NCI-H1105 (cell line): Measurements from ENCODE around the gene GPR34.
"Not testable (repeated sequence)": the region's sequence is repeated elsewhere in the genome, so short reads cannot be mapped to it uniquely, and the experiment has no call there.

ENCODE experiments used
- DNase-seq: peaks from one replicate; lab custom pipeline; 2025; lab: John Stamatoyannopoulos, UW

GPR34 gene

GRCh38 chrX:41688835-41689234, at the start of gene GPR34:
TSS of gene GPR34 (plus strand) at chrX:41688973. CDS start at chrX:41695634, 6,661 bp downstream.
- DNase-seq = no peak

GRCh38 chrX:41646201-41646600, 42.6 kb upstream of the GPR34 start:
- not testable (repeated sequence) for DNase-seq

GRCh38 chrX:41653125-41653524, 35.6 kb upstream of the GPR34 start:
- no peak for DNase-seq

GRCh38 chrX:41655101-41655500, 33.7 kb upstream of the GPR34 start:
- DNase-seq = no peak

GRCh38 chrX:41655631-41656030, 33.1 kb upstream of the GPR34 start:
- DNase-seq = no peak

GRCh38 chrX:41661366-41662095, 27.2 kb upstream of the GPR34 start:
- DNase-seq = no peak

- DNase-seq = no peak
These were observed 24.3 kb upstream of the GPR34 start for GRCh38 chrX:41664375-41664901.

GRCh38 chrX:41664908-41665307, 23.9 kb upstream of the GPR34 start:
- DNase-seq = no peak

- no peak for DNase-seq
These were observed 23.1 kb upstream of the GPR34 start for GRCh38 chrX:41665686-41666085.

- DNase-seq = no peak
These were observed 22.5 kb upstream of the GPR34 start for GRCh38 chrX:41666251-41666650.

GRCh38 chrX:41667631-41668030, 21.1 kb upstream of the GPR34 start:
- no peak for DNase-seq

- no peak for DNase-seq
These were observed 18.7 kb upstream of the GPR34 start for GRCh38 chrX:41670112-41670511.

- DNase-seq = no peak
These were observed 17.7 kb upstream of the GPR34 start for GRCh38 chrX:41671082-41671481.

GRCh38 chrX:41672643-41673042, 16.1 kb upstream of the GPR34 start:
- no peak for DNase-seq

GRCh38 chrX:41676361-41676760, 12.4 kb upstream of the GPR34 start:
- DNase-seq = not testable (repeated sequence)

GRCh38 chrX:41677183-41678060, 11.4 kb upstream of the GPR34 start:
- DNase-seq = no peak

GRCh38 chrX:41684138-41684537, 4.6 kb upstream of the GPR34 start:
- DNase-seq = no peak

- DNase-seq = no peak
These were observed 3.8 kb upstream of the GPR34 start for GRCh38 chrX:41684940-41685339.

GRCh38 chrX:41686788-41687187, 2.0 kb upstream of the GPR34 start:
- DNase-seq = no peak

- no peak for DNase-seq
These were observed 617 bp upstream of the GPR34 start for GRCh38 chrX:41688156-41688555.

GRCh38 chrX:41689711-41690110, 938 bp downstream of the GPR34 start:
- DNase-seq = no peak

- DNase-seq = no peak
These were observed 3.5 kb downstream of the GPR34 start for GRCh38 chrX:41692162-41692749.

- DNase-seq = no peak
These were observed 4.3 kb downstream of the GPR34 start for GRCh38 chrX:41693024-41693423.
